IMR-90 (cell line): ENCODE measurements around the gene CHMP6. TPM values are rescaled to one million over a fixed set of nuclear protein-coding genes. Genes with fewer than 3 reads are reported as not detected.

ENCODE experiments used
- ATAC-seq: fragments of 200-7000 bp; cut with Tn5 transposase; 2 replicates; pipeline ENCODE4 v1.9.1; 2020; ENCODE audit warnings: low read depth, mild to moderate bottlenecking, moderate library complexity
- BruUV-seq: library from RNA; stranded (reverse); fragments of 400-500 nt; replicated peaks from 2 replicates; lab custom pipeline; 2021; lab: Mats Ljungman, UMichigan
- CTCF ChIA-PET: fragments of 300-600 bp; formaldehyde crosslinking; extraction: SDS; loops from one replicate; lab custom pipeline; 2021; ENCODE audit warnings: antibody characterized with exemption; lab: Yijun Ruan, JAX
- POLR2A ChIA-PET: fragments of 300-600 bp; sonication (Branson Sonifier 250); formaldehyde crosslinking; loops from one replicate; lab custom pipeline; 2022; ENCODE audit warnings: antibody characterized with exemption; ENCODE audit not compliant: unreplicated experiment; lab: Charles Lee
- DNase-seq: peaks from one replicate; pipeline ENCODE4 v3.0.0; 2013
- H2AFZ ChIP-seq: replicated peaks from 2 replicates; pipeline ENCODE3; 2013; ENCODE audit warnings: low read length, mild to moderate bottlenecking; ENCODE audit not compliant: poor library complexity
- H2AK5ac ChIP-seq: 2 replicates; pipeline ENCODE4 v1.6.1; 2013; ENCODE audit warnings: low read depth, low read length, inconsistent platforms
- H2AK9ac ChIP-seq: replicated peaks from 2 replicates; pipeline ENCODE3; 2013; ENCODE audit warnings: mild to moderate bottlenecking, low read depth, low read length, moderate library complexity; ENCODE audit not compliant: poor library complexity
- H2BK120ac ChIP-seq: 2 replicates; pipeline ENCODE4 v1.6.1; 2013; ENCODE audit warnings: low read depth, low read length, inconsistent platforms
- H2BK15ac ChIP-seq: 3 replicates; pipeline ENCODE4 v1.6.1; 2013; ENCODE audit warnings: low read depth, low read length, inconsistent platforms
- H2BK20ac ChIP-seq: 2 replicates; pipeline ENCODE4 v1.6.1; 2013; ENCODE audit warnings: low read depth, mild to moderate bottlenecking, inconsistent platforms, low read length, moderate library complexity
- H2BK5ac ChIP-seq: 2 replicates; pipeline ENCODE4 v1.6.1; 2013; ENCODE audit warnings: mild to moderate bottlenecking, low read depth, low read length, inconsistent platforms; ENCODE audit not compliant: poor library complexity, severe bottlenecking
- H3K14ac ChIP-seq: replicated peaks from 2 replicates; pipeline ENCODE4 v1.6.1; 2013; ENCODE audit warnings: low read depth, low read length, inconsistent platforms
- H3K18ac ChIP-seq: 2 replicates; pipeline ENCODE4 v1.6.1; 2013; ENCODE audit warnings: low read depth, low read length, control low read depth
- H3K23ac ChIP-seq: 2 replicates; pipeline ENCODE4 v1.6.1; 2013; ENCODE audit warnings: low read depth, low read length, inconsistent platforms
- H3K27ac ChIP-seq: 2 replicates; pipeline ENCODE4 v1.5.1; 2013; ENCODE audit warnings: mild to moderate bottlenecking, control low read depth, low read length; ENCODE audit not compliant: insufficient read depth
- H3K27me3 ChIP-seq: 2 replicates; pipeline ENCODE4 v1.6.1; 2013; ENCODE audit warnings: low read length; ENCODE audit not compliant: control insufficient read depth, insufficient read depth
- H3K36me3 ChIP-seq: 2 replicates; pipeline ENCODE4 v1.6.1; 2013; ENCODE audit warnings: low read length, mixed read lengths; ENCODE audit not compliant: control insufficient read depth, insufficient read depth
- H3K4ac ChIP-seq: 2 replicates; pipeline ENCODE4 v1.6.1; 2013; ENCODE audit warnings: low read depth, low read length, inconsistent platforms
- H3K4me1 ChIP-seq: 2 replicates; pipeline ENCODE4 v1.6.1; 2013; ENCODE audit warnings: low read length, mixed read lengths; ENCODE audit not compliant: control insufficient read depth, insufficient read depth
- H3K4me2 ChIP-seq: 2 replicates; pipeline ENCODE4 v1.6.1; 2013; ENCODE audit warnings: low read depth, mild to moderate bottlenecking, control low read depth, low read length, moderate library complexity
- H3K4me3 ChIP-seq: 2 replicates; pipeline ENCODE4 v1.5.1; 2013; ENCODE audit warnings: low read depth, mild to moderate bottlenecking, control low read depth, low read length, moderate library complexity; ENCODE audit not compliant: insufficient read depth
- H3K56ac ChIP-seq: 2 replicates; pipeline ENCODE4 v1.6.1; 2013; ENCODE audit warnings: low read length, inconsistent platforms; ENCODE audit not compliant: insufficient read depth; ENCODE audit errors: extremely low read depth
- H3K79me1 ChIP-seq, 2 experiments: 2 replicates each; pipeline ENCODE4 v1.6.1; 2013; ENCODE audit warnings: low read length in 2 of 2, inconsistent platforms in 1 of 2, low read depth in 1 of 2
- H3K9ac ChIP-seq: 2 replicates; pipeline ENCODE4 v1.6.1; 2013; ENCODE audit warnings: low read depth, low read length, control low read depth
- H3K9me1 ChIP-seq: 2 replicates; pipeline ENCODE4 v1.6.1; 2013; ENCODE audit warnings: low read length, inconsistent platforms; ENCODE audit not compliant: insufficient read depth
- H3K9me3 ChIP-seq: 2 replicates; pipeline ENCODE4 v1.6.1; 2013; ENCODE audit warnings: low read length; ENCODE audit not compliant: control insufficient read depth, insufficient read depth
- H4K20me1 ChIP-seq: 2 replicates; pipeline ENCODE4 v1.6.1; 2013; ENCODE audit warnings: low read length, inconsistent platforms; ENCODE audit not compliant: insufficient read depth
- H4K5ac ChIP-seq: 2 replicates; pipeline ENCODE4 v1.6.1; 2013; ENCODE audit warnings: mild to moderate bottlenecking, low read depth, low read length, control low read depth
- H4K8ac ChIP-seq, 2 experiments: 2 replicates each; pipeline ENCODE4 v1.6.1; 2013; ENCODE audit warnings: low read depth in 2 of 2, low read length in 2 of 2, control low read depth in 1 of 2, inconsistent platforms in 1 of 2
- H4K91ac ChIP-seq: 2 replicates; pipeline ENCODE4 v1.6.1; 2013; ENCODE audit warnings: low read depth, low read length, inconsistent platforms; ENCODE audit not compliant: insufficient read depth
- MXI1 ChIP-seq: IDR thresholded peaks from 2 replicates; pipeline ENCODE4 v1.6.1; 2012; ENCODE audit warnings: low read depth, mild to moderate bottlenecking, low read length, moderate library complexity, borderline replicate concordance
- WGBS, 2 experiments: methylation state at CpG; one replicate each; pipeline versions ENCODE4 v1.1.5 to v1.1.7; 2013; ENCODE audit warnings: missing lambda C conversion rate in 2 of 2; ENCODE audit not compliant: insufficient read length in 1 of 2; ENCODE audit errors: extremely low coverage in 2 of 2; 5-methylcytosine and 5-hydroxymethylcytosine counted together
- dilution Hi-C: fragments of 300-500 bp; cut with HindIII; formaldehyde crosslinking; loops from one replicate; pipeline ENCODE4 v1.14.3; 2018; ENCODE audit warnings: low sequenced_read_pairs; ENCODE audit not compliant: unreplicated experiment
- in situ Hi-C: fragments of 300-500 bp; cut with MboI; formaldehyde crosslinking; loops from 3 replicates; pipeline ENCODE4 v1.14.3; 2019; ENCODE audit warnings: low sequenced_read_pairs, inconsistent platforms, mixed read lengths
- intact Hi-C: fragments of 100-400 bp; cut with micrococcal nuclease; formaldehyde crosslinking; loops from 2 replicates; pipeline ENCODE4 v1.10.0; 2022
- polyA plus RNA-seq, 3 experiments: library from polyadenylated mRNA; depleted of rRNA; stranded (reverse); fragments of >200 nt; gene quantifications; 2 replicates each; pipeline ENCODE4 v1.2.3, GENCODE V29; 2012; ENCODE audit warnings: low replicate concordance in 1 of 3
- total RNA-seq: library from RNA; depleted of rRNA; stranded (reverse); fragments of >200 nt; gene quantifications from 2 replicates; pipeline ENCODE4 v1.2.3, GENCODE V29; 2012; rRNA removed

Gene CHMP6
- total and polyA plus RNA-seq, 2 of the 4 experiments (the other 2 are of a cell fraction): 5.0 to 40.3 TPM

DNA sequence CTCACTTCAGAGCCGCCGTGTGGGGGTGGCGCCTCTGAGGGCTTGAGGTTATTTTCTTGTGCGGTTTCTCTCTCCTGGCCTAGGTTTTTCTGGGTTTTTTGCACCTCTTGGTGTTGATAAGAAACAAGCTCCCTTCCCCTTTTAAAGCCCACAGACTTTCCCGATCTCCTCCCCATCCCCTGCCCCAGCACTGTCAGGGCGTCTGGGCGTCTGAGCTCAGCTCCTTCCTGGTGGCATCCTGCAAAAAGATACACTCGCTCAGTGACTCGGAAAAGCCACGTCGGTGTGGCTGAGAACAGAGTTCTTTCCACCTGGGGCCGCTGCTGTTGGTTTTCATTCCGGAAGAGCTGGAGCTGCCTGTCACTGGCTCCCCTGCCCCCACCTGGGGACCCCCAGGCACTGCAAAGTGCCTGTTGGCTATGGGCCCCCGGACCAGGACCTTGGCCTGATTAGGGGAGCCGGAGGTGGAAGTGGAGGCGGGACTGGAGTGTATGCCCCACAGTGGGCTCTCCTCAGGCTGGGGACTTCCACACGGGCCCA lies 57.8 kb downstream of the CHMP6 start:
- Histone ChIP-seq H4K5ac (no peak overlapping the region), H3K36me3 (no peaks in the 10 kb centered on the region), H3K9me1 (peaks cover 11% of the 10 kb centered on the region), H3K56ac (no peak overlapping the region), H3K18ac (no peak overlapping the region), H3K4ac (no peak overlapping the region), H3K4me3 (no peak overlapping the region), H3K9me3 (no peaks in the 10 kb centered on the region), H2BK5ac (no peak overlapping the region), H3K79me1 (peaks cover 7 to 52% of the 10 kb centered on the region in 2 experiments), H3K9ac (no peak overlapping the region), H2AFZ (no peak overlapping the region), H3K23ac (no peak overlapping the region), H2AK5ac (no peak overlapping the region), H4K8ac (no peak overlapping the region), H3K27ac (no peak overlapping the region), H2AK9ac (no peak overlapping the region), H3K27me3 (no peaks in the 10 kb centered on the region), H4K91ac (no peak overlapping the region), H3K4me2 (no peak overlapping the region), H2BK120ac (no peak overlapping the region), H4K20me1 (peaks cover 39% of the 10 kb centered on the region), H3K4me1 (peaks cover 14% of the 10 kb centered on the region), H3K14ac (no peak overlapping the region), H2BK20ac (no peak overlapping the region), H2BK15ac (no peak overlapping the region)
- WGBS, 2 experiments: 82% methylated on average over 9 of the region's 17 CpGs; no CpG with 5 or more reads in 1 of the 2 experiments
- no peak for DNase-seq
- intact Hi-C loops (no loop called here), in situ Hi-C loops (no loop called here), dilution Hi-C loops (no loop called here)
- no peak for TF ChIP-seq MXI1
- CTCF ChIA-PET: no interaction called here
- POLR2A ChIA-PET: no interaction called here
- ATAC-seq: no peak
- no TSS peak for BruUV-seq

Other genes with a start within 250 kb of the CHMP6 start
- 18.3 and 22.8 TPM in 2 replicates for gene BAIAP2, start 43.3 kb downstream of the CHMP6 start, total RNA-seq
- 32.6 and 36.1 TPM in 2 replicates for gene BAIAP2, start 43.3 kb downstream of the CHMP6 start, polyA plus RNA-seq (2012; rRNA removed)
- gene PVALEF, start 173.7 kb downstream of the CHMP6 start, total RNA-seq: not detected in 2 replicates
- not detected in 2 replicates for gene PVALEF, start 173.7 kb downstream of the CHMP6 start, polyA plus RNA-seq (2012; rRNA removed)
- under 0.01 TPM in 1 of 2 replicates, not detected in the other for gene AATK, start 174.4 kb downstream of the CHMP6 start, total RNA-seq
- gene AATK, start 174.4 kb downstream of the CHMP6 start, polyA plus RNA-seq (2012; rRNA removed): 0.21 and 0.26 TPM in 2 replicates
- gene CEP131, start 231.1 kb downstream of the CHMP6 start, total RNA-seq: 4.8 and 5.3 TPM in 2 replicates
- 9.6 and 12.3 TPM in 2 replicates for gene CEP131, start 231.1 kb downstream of the CHMP6 start, polyA plus RNA-seq (2012; rRNA removed)
- gene TEPSIN, start 247.2 kb downstream of the CHMP6 start, total RNA-seq: 3.2 and 3.3 TPM in 2 replicates
- 28.1 and 36.1 TPM in 2 replicates for gene TEPSIN, start 247.2 kb downstream of the CHMP6 start, polyA plus RNA-seq (2012; rRNA removed)
- 11.1 and 21.1 TPM in 2 replicates for gene NDUFAF8, start 247.5 kb downstream of the CHMP6 start, total RNA-seq
- 65.0 and 80.0 TPM in 2 replicates for gene NDUFAF8, start 247.5 kb downstream of the CHMP6 start, polyA plus RNA-seq (2012; rRNA removed)